A204.1 (cell line): ENCODE results near the gene GATA6.

ENCODE experiments used
- FAIRE-seq: peaks from 2 replicates; lab custom pipeline; 2012; peaks lifted over from hg19 to GRCh38; lab: Jason Lieb, UNC

The GATA6 gene

DNA sequence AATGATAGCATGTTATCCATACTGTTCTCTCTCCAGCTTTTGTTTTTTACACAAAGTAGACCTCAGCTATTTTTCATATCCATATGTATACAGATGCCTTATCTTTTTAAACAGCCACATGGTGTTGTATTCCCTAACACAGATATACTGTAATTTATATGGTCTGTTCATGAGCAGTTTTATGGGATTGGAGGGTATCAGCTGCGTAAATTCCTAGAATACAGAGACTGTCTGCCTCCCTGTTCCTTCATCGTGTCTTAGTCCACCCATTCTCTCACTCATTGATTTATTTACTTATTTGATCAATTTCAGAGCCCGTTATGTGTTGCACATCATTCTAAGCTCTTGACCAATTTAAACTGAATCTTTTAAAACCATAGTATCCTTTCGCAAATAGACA, 80.6 kb downstream of the GATA6 start:
- FAIRE-seq: no peak

DNA sequence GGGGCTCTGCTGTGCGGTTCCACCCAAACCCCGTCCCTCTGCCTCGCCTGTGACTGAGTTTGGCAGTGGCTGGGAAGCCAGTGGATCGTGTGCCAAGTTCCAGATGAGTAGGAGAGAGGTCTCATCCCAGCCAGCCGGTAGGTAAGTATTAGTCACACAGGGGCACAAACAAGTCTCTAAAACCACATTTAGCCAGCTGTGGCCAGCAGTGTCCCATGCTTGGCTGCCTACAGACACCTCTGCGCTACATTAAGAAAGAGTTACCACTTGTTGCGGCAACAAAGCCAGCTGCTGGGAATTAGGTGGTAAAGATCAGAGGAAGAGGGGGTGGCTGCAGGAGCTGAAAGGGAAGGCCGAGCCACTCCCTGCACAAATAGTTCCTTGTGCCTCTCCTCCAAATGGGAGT, 81.2 kb downstream of the GATA6 start:
- no peak for FAIRE-seq
